Upper lobe of left lung (tissue), 6 donors: Measurements from ENCODE around the gene FAM83G. TPM values are rescaled to one million over a fixed set of nuclear protein-coding genes. Genes with fewer than 3 reads are reported as not detected.

Source experiments
- ATAC-seq, 2 donors: fragments of 200-7000 bp; cut with Tn5 transposase; one replicate each; pipeline ENCODE4 v1.9.1; 2022; ENCODE audit warnings: mild to moderate bottlenecking in 2 of 2, moderate library complexity in 2 of 2; ENCODE audit not compliant: low FRiP score in 2 of 2
- DNase-seq, 2 donors: peaks; one replicate each; pipeline ENCODE4 v3.0.0-alpha.2; 2019 to 2020
- H3K27ac ChIP-seq, 4 donors: fragments of 200-600 bp; sonication (generic); one replicate each; pipeline ENCODE4 v1.5.1; 2016 to 2019
- H3K27me3 ChIP-seq, 4 donors: fragments of 200-600 bp; sonication (generic); one replicate each; pipeline ENCODE4 v1.5.1; 2017 to 2019
- H3K36me3 ChIP-seq, 4 donors: fragments of 200-600 bp; sonication (generic); one replicate each; pipeline ENCODE4 v1.5.1; 2016 to 2019
- H3K4me1 ChIP-seq, 4 donors: fragments of 200-600 bp; sonication (generic); one replicate each; pipeline ENCODE4 v1.5.1; 2018 to 2019
- H3K4me3 ChIP-seq, 4 donors: fragments of 200-600 bp; sonication (generic); one replicate each; pipeline ENCODE4 v1.5.1; 2017 to 2019; ENCODE audit warnings: mild to moderate bottlenecking in 2 of 4, moderate library complexity in 1 of 4
- H3K9me3 ChIP-seq, 4 donors: fragments of 200-600 bp; sonication (generic); one replicate each; pipeline ENCODE4 v1.5.1; 2018 to 2019
- EP300 ChIP-seq, 4 donors: sonication (generic); formaldehyde crosslinking; IDR thresholded peaks; one replicate each; pipeline ENCODE4 v1.5.1; 2017; ENCODE audit warnings: antibody characterized with exemption in 4 of 4, control low read depth in 2 of 4
- POLR2A ChIP-seq, 4 donors: fragments of 450-650 bp; IDR thresholded peaks; one replicate each; pipeline ENCODE4 v1.5.1; 2016 to 2017; ENCODE audit warnings: antibody characterized with exemption in 4 of 4, mild to moderate bottlenecking in 2 of 4
- POLR2AphosphoS5 ChIP-seq, 2 donors: sonication (generic); formaldehyde crosslinking; IDR thresholded peaks; one replicate each; pipeline ENCODE4 v1.5.1; 2017; ENCODE audit warnings: antibody characterized with exemption in 2 of 2
- WGBS, 2 donors: methylation state at CpG; one replicate each; pipeline ENCODE4 v1.1.5; 2017 to 2018; 5-methylcytosine and 5-hydroxymethylcytosine counted together
- small RNA-seq, 4 donors: library from RNA; depleted of rRNA; stranded (forward); fragments of <200 nt; gene quantifications; one replicate each; pipeline ENCODE3, GENCODE V24; 2016
- total RNA-seq, 6 donors: library from RNA; depleted of rRNA in 4 of 6; stranded (reverse); fragments of >200 nt in 4 of 6; gene quantifications; one replicate each; pipeline versions ENCODE4 v1.1.0 to v1.2.1, GENCODE V29; 2016 to 2021
- TF ChIP-seq, protein P1 (sequence below), 6 experiments: fragments of 450-650 bp in 4 of 6; fragments of 200-600 bp in 2 of 6; sonication (generic) in 2 of 6; IDR thresholded peaks; one replicate each; pipeline ENCODE4 v1.5.1; 2016 to 2019; ENCODE audit warnings: antibody characterized with exemption in 6 of 6
- donor health status: DM: no; HTN: no; CAD: no; lungs with moderate emphysema.
- donor health status: DM: no; HTN: yes; CAD: no; lungs with severe emphysema.

The FAM83G gene
- total RNA-seq, 6 donors from 2014 or later: 3.1 to 17.2 (median 11.2) TPM

DNA sequence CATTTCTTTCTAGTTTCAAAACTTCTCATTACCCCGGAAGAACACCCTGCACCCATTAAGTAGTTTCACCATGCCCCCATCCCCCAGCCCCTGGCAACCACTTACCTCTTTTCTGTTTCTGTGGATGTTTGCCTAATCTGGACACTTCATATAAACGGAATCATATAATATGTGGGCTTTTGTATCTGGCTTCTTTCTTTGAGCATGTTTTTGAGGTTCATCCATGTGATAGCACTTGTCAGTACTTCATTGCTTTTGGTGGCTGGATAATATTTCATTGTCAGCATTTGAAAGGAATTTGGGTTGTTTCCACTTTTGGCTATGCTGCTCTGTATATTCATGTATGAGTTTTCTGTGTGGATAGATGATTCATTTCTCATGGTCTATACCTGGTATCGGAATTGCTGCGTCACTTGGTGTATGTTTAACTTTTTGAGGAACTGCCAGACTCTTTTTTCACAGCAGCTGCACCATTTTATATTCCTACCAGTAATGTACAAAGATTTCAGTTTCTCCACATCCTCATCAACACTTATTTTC is 82.6 kb downstream of the FAM83G start:
- Histone ChIP-seq H3K36me3 (peaks cover 3 to 22% (median 7%) of the 10 kb centered on the region in 4 donors), H3K27ac (peak overlapping the region in 1 of 4 donors; percentile 42), H3K4me1 (peaks cover 12 to 20% (median 15%) of the 10 kb centered on the region in 4 donors), H3K27me3 (no peaks in the 10 kb centered on the region), H3K9me3 (no peaks in the 10 kb centered on the region), H3K4me3 (no peak overlapping the region)
- DNase-seq (no peak), ATAC-seq (no peak)
- TF ChIP-seq, protein P1, sequence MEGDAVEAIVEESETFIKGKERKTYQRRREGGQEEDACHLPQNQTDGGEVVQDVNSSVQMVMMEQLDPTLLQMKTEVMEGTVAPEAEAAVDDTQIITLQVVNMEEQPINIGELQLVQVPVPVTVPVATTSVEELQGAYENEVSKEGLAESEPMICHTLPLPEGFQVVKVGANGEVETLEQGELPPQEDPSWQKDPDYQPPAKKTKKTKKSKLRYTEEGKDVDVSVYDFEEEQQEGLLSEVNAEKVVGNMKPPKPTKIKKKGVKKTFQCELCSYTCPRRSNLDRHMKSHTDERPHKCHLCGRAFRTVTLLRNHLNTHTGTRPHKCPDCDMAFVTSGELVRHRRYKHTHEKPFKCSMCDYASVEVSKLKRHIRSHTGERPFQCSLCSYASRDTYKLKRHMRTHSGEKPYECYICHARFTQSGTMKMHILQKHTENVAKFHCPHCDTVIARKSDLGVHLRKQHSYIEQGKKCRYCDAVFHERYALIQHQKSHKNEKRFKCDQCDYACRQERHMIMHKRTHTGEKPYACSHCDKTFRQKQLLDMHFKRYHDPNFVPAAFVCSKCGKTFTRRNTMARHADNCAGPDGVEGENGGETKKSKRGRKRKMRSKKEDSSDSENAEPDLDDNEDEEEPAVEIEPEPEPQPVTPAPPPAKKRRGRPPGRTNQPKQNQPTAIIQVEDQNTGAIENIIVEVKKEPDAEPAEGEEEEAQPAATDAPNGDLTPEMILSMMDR (IDR thresholded peaks at IDR 0.05): no peak
- TF ChIP-seq POLR2AphosphoS5 (IDR thresholded peaks at IDR 0.05) (no peak), POLR2A (IDR thresholded peaks at IDR 0.05) (no peak), EP300 (IDR thresholded peaks at IDR 0.05) (no peak)
- 40 to 55% methylated on average over 4 of the region's 4 CpGs for WGBS, 2 donors

DNA sequence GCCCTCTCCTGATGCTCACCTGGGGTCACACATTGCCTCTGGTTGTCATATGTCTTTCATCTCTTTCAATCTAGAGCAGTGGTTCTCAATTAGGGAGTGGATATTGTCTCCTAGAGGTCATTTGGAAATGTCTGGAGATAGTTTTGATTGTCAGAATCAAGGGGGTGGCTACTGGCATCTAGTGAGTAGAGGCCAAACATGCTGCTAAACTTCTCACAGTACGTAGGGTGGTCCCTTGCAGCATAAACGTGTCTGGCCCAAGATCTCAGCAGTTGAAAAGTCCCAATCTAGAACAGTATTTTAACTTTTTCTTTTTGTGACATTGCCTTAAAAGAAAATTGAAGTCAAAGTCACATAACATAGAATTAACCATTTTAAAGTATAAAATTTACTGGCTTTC is 83.1 kb downstream of the FAM83G start:
- WGBS, 2 donors: 46 to 71% methylated on average over 2 of the region's 2 CpGs
- ATAC-seq: no peak

DNA sequence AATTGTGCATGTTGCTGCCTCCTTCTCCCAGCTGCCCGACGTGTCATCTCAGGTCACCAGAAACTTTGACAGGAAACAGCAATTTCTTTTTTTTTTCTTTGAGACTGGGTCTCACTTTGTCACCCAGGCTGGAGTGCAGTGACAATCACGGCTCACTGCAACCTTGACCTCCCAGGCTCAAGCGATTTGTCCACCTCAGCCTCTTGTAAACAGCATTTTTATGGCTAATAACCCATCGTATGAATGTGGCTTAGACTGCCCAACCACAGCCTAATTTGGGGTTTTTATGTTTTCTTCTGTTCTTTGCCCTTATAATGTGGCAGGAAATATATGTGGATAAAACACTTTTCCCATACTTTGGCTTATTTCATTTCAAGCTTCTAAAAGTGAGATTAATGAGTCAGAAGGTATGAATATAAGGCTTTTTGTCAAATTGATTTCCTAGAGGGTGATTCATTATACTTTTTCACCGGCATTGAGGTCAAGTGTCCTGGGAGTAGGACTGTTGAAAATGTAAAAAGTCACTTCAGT is 83.6 kb downstream of the FAM83G start:
- H3K36me3 ChIP-seq: peaks cover 3 to 32% (median 13%) of the 10 kb centered on the region in 4 donors
- ATAC-seq (no peak), DNase-seq (no peak)
- 22% methylated on average over 6 of the region's 6 CpGs for WGBS, 2 donors
- peaks cover 12 to 20% (median 15%) of the 10 kb centered on the region in 4 donors for H3K4me1 ChIP-seq
- no peaks in the 10 kb centered on the region for H3K27me3 ChIP-seq
- H3K27ac ChIP-seq: peak overlapping the region in 1 of 4 donors; percentile 42
- no peaks in the 10 kb centered on the region for H3K9me3 ChIP-seq
- no peak overlapping the region for H3K4me3 ChIP-seq
- TF ChIP-seq, protein P1 (IDR thresholded peaks at IDR 0.05): no peak
- TF ChIP-seq POLR2A (IDR thresholded peaks at IDR 0.05) (no peak), POLR2AphosphoS5 (IDR thresholded peaks at IDR 0.05) (no peak), EP300 (IDR thresholded peaks at IDR 0.05) (no peak)

More for the DNA sequence above, 83.1 kb downstream of the FAM83G start:
- no peaks in the 10 kb centered on the region for H3K9me3 ChIP-seq
- no peak overlapping the region for H3K4me3 ChIP-seq
- TF ChIP-seq POLR2AphosphoS5 (IDR thresholded peaks at IDR 0.05): no peak
- TF ChIP-seq EP300 (IDR thresholded peaks at IDR 0.05): no peak
- TF ChIP-seq, protein P1 (IDR thresholded peaks at IDR 0.05): no peak
- TF ChIP-seq POLR2A (IDR thresholded peaks at IDR 0.05): no peak
- peaks cover 3 to 27% (median 9%) of the 10 kb centered on the region in 4 donors for H3K36me3 ChIP-seq
- no peaks in the 10 kb centered on the region for H3K27me3 ChIP-seq
- H3K27ac ChIP-seq: peak overlapping the region in 1 of 4 donors; percentile 42
- H3K4me1 ChIP-seq: peaks cover 12 to 20% (median 15%) of the 10 kb centered on the region in 4 donors
- DNase-seq: no peak

DNA sequence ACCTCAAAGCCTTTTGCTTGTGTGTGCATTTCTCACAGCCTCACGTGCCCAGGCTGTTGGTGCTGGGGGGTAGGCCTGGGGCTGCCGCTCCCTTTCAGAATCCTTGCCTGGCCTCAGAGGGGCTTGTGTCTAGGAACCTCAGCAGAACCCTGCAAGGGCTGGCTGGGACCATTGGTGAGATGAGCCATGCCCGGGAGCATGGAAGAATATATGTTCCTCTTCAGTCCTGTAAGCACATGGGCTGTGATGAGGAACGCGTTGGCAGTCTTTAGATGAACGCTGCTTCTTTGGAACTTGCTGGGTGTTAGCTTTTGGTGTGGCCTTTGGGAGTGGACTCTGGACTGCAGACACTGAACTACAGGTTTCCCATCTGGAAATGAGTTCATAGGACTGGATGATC is 84.6 kb downstream of the FAM83G start:
- H3K4me3 ChIP-seq: no peak overlapping the region
- H3K27ac ChIP-seq: no peak overlapping the region
- peaks cover 12 to 20% (median 15%) of the 10 kb centered on the region in 4 donors for H3K4me1 ChIP-seq
- DNase-seq: no peak
- 88 to 91% methylated on average over 3 to 6 of the region's 6 CpGs for WGBS, 2 donors
- H3K9me3 ChIP-seq: no peaks in the 10 kb centered on the region
- peaks cover 3 to 35% (median 18%) of the 10 kb centered on the region in 4 donors for H3K36me3 ChIP-seq
- no peak for ATAC-seq
- no peaks in the 10 kb centered on the region for H3K27me3 ChIP-seq
- TF ChIP-seq EP300 (IDR thresholded peaks at IDR 0.05): no peak
- TF ChIP-seq POLR2AphosphoS5 (IDR thresholded peaks at IDR 0.05): no peak
- TF ChIP-seq, protein P1 (IDR thresholded peaks at IDR 0.05): no peak
- no peak for TF ChIP-seq POLR2A (IDR thresholded peaks at IDR 0.05)

Small RNA genes lying within 50 kb of the gene (small RNA-seq; reads per million reads assigned to genes)
- 0 reads per million in 4 donors for gene AC090286.3
- gene RF00324: 0 reads per million in 4 donors

Other genes with a start within 250 kb of the FAM83G start
- gene TVP23B, start 223.6 kb downstream of the FAM83G start, total RNA-seq: 10 to 100 TPM; 14.7 to 71.1 (median 34.9) TPM
- 10 to 100 TPM; 16.6 to 39.8 (median 29.2) TPM for gene PRPSAP2, start 146.6 kb downstream of the FAM83G start, total RNA-seq
- gene SLC5A10, start 52.6 kb downstream of the FAM83G start, total RNA-seq: not detected
- gene GRAP, start 42.2 kb upstream of the FAM83G start, total RNA-seq: 10 to 100 TPM in 1 of 6 donors, 1 to 10 TPM in 5; 3.1 to 11.3 (median 4.8) TPM
- gene GRAPL, start 122.8 kb upstream of the FAM83G start, total RNA-seq: 10 to 100 TPM in 1 of 6 donors, 1 to 10 TPM in 5; 2.3 to 17.2 (median 5.0) TPM
- gene EPN2, start 232.6 kb upstream of the FAM83G start, total RNA-seq: 10 to 100 TPM; 26.3 to 64.5 (median 47.9) TPM